HG02981 (cell line): Measurements from ENCODE around the gene OR6X1.

Experiments used
- ATAC-seq: cut with Tn5 transposase; IDR thresholded peaks from one replicate; pipeline ENCODE4 v1.9.1; 2021; ENCODE audit warnings: mild to moderate bottlenecking, moderate library complexity; ENCODE audit not compliant: unreplicated experiment

OR6X1 gene, protein sequence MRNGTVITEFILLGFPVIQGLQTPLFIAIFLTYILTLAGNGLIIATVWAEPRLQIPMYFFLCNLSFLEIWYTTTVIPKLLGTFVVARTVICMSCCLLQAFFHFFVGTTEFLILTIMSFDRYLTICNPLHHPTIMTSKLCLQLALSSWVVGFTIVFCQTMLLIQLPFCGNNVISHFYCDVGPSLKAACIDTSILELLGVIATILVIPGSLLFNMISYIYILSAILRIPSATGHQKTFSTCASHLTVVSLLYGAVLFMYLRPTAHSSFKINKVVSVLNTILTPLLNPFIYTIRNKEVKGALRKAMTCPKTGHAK

DNA sequence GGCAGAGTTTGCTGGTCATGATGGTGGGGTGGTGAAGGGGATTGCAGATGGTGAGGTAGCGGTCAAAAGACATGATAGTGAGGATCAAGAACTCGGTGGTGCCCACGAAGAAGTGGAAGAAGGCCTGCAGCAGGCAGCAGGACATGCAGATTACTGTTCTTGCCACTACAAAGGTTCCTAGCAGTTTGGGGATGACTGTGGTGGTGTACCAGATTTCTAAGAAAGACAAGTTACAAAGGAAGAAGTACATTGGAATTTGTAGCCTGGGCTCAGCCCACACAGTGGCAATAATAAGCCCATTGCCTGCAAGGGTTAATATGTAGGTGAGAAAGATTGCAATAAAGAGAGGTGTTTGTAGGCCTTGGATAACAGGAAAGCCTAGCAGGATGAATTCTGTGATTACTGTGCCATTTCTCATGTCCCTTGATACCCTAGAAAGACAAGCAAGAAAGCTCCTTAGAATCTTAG lies at the start of gene OR6X1:
Gene OR6X1, minus strand, starts transcription at position 418 of the 468 bp plus-strand sequence. Its CDS starts 0 bp downstream, at position 418.
- ATAC-seq = no peak

DNA sequence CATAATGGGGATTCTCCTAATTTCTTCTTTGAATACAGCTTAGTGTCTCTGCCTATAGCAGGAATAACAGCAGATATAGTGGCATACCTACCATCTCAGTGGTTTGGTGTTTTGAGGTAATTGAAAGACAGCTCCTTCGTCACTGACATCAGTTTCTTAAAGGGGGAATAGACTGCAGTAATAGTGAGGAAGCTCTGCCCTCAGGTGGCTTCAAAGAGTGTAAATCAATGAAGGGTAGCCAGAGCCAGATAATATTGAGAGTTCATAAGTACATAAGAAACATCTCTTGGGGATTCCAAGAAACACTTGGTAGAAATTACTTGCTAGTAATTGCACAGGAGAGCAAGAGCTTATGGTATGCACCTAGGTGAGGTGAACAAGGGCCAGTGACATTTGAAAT lies 47.4 kb upstream of the OR6X1 start:
- no peak for ATAC-seq

DNA sequence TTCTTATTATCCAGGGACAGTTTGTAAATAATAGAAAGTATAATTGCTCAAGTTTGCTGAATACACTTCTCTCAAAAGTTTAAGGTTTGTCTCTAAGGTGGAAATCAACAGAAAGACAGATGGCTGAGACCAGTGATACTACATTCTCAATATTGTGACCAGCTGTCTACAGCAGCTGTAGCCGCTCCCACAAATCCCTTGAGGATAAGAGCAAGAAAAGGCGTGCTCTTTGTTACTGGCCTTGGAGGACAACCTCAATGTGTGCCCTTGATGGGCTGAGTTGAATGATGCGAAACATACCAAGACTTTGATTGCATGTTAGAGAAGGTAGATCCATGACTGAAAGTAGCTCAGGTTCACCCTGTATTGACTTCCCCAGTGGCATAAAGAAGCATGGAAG lies 45.7 kb upstream of the OR6X1 start:
- ATAC-seq = no peak

DNA sequence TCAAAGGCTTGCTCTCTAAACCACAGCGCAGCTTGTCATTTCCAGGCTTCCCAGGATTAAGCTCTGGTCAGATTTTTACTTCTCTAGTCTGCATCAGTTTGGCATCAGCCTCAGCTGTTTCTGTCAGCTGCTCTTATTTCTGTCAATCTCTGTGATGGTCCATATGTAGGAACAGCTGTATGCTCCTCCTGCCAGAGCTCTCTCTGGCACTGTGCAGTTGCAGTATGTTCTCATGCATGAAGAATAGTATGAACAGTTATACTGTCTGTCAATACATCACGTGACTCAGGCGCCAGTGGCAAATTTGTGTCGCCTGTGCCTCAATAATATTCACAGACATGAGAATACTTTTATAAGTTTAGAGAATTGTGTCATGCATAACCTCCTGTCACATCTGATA lies 45.1 kb upstream of the OR6X1 start:
- ATAC-seq = no peak

DNA sequence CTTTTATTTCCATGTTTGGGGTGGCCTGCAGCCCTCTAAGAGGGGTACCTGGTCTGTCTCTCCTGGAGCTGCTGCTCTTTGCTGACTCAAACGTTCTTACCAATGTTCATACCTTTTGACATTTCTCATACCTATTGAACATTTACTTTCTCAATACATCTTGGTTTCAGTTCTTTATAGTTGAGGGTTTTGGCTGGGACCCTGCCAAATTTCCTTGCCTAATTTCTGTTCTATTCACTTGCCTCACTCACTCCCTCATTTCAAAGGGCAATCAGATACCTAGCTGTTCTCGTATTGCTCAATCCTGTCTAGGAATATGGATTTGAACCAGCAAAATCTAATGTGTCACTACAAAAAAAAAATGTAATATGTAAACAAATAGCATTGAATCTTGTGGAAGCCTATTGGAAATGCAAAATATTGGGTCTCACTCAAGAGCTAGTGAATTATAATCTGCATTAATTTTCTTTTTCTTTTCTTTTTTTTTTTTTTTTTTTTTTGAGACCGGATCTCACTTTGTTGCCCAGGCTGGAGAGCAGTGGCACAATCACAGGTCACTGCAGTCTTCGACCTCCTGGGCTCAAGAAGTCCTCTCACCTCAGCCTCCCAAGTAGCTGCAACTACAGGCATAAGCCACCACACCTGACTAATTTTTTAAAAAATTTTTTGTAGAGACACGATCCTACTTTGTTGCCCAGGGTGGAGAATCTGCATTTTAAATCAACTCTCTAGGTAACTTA lies 44.4 kb upstream of the OR6X1 start:
- no peak for ATAC-seq

DNA sequence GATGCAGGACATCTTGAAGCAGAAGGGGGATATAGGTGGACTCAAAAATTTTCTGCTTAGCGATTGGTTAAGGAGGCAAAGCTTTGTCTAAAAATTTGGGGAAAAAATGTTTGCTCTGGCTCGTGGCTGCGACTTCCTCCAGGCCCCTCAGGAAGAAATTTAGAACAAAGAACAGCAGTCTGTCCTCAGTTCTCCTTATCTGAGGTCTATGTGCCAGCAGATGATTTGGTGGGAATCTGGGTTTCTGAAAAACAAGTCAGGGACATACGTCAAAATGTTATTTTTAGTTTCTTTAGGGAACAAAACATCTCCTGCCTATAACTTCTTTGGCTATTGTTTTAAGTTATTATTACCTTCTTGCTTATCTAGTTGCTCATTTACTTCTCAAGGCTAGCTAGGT lies 43.8 kb upstream of the OR6X1 start:
- no peak for ATAC-seq

DNA sequence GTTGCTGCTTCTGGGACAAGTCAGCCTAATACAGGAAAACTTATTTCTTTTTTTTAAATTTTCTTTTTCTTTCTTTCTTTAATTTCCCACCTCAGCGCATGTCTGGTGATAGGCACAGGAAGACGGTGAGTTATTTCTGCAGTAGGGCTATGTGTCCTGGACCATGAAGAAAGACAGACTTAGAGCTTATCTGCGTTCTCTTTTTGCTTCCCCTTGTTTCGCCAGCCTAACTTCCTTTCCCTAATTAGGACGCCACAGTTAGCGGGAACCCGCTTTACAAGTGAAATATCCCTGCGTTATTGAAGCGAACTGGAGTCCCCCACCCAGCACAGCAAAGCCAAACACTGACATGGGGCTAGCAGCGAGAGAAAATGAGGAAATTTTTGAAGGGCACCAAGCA lies 43.2 kb upstream of the OR6X1 start:
- no peak for ATAC-seq

DNA sequence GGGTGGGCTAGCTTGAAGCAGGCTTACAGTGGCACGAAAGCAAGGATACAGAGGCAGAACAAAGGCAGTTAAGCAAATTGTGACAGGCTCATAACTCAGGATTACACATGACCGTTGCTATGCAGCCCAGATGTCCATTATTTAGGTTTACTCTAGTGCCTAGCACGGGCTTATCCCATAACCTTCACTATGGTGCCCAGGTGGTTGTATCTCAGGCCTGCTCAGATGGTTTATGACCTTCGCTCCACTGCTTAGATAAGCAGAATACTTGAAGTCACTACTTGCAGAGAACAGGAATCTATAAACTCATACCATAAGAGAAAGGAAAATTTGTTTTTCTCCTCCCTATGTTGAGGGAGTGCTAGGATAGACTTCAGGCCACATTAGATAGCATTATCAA lies 42.8 kb upstream of the OR6X1 start:
- no peak for ATAC-seq

DNA sequence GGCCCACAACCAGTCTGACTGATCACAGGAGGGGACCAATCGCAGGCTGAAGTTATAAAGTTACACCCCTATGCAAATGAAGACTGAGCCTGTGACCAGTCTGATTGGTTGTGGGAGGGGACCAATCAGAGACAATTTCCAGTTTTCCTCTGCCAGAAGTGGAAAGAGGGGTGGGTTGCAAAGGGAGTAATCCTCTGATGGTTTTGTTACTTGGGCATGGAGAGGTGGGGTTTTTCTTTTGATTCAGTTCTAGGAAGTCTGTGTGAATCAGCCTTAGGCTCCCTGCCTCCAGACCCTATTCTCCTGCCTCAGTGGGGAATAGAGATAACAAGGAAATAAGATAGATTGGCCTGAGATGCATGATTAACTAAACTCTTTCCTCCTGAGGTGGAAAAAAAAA lies 41.9 kb upstream of the OR6X1 start:
- ATAC-seq = no peak

DNA sequence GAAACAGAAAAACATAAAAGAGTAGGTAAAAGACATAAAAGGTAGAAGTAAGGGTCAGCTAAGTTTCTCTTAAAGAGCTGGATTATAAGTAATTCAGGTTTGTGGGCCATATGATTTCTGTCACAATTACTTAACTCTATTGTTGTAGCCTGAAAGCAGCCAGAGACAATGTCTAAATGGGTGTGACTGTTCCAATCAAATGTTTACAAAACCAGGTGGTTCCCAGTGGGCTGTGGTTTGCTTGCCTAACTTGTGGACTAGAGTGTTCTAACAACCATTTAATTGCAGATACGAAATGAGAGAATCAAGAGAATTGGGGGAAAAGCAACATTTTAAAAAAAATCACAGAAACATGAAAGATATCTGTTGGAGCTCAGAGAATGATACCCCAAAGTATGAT lies 29.2 kb upstream of the OR6X1 start:
- ATAC-seq = no peak

DNA sequence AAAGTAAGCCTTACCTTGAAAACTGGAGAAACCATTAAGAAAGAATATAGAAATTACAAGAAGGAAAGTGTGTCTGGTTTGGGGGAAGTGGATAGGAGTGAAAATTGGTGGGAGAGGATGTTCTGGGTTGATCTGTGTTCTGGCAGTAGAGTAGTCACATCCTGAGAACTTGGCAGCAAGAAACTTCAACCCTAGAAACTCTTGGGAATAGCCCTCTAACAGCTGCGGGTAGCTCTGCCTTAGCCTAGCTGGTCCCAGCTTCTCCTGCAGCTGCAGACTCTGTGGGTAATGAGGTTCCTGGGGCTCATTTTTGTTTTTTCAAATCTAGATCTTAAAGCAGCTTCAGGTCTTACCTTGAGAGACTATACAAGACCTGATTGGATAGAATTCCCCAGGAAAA lies 24.2 kb upstream of the OR6X1 start:
- no peak for ATAC-seq

DNA sequence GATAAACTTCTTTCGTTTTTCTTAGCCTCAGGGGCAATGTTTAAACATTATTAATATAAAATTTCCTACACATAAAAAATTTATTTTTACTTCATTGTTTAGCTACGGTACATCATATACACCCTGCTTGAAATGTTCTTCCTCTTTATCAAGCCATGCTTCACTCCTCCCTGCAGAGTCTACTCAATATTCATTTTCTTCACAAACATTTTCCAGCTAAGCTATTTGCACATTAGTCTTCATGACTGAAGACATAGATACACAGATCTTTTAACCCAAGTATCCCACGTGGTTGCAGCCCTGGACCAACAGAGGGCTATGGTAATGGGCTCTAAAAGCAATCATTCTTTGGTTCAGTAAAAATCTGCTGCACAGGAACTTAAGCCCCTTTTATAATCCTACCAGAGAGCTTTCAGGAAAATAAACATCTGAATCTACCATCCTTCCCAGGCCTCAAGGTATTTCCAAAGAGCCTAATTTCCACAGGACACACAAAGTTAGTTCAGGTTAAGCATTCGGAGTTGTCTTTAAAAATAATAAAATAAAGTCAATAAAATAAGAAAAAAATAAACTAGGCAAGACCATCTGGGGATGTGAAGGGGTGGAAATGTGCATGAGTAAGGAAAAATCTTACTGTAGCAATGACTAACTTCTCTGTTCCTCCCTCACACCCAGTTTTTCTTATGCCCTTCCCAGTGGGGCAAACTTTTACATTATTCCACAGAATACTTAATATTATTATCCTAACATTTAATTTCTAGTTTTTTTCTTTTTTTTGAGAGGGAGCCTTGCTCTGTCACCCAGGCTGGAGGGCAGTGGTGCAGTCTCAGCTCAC lies 21.6 kb upstream of the OR6X1 start:
- no peak for ATAC-seq

DNA sequence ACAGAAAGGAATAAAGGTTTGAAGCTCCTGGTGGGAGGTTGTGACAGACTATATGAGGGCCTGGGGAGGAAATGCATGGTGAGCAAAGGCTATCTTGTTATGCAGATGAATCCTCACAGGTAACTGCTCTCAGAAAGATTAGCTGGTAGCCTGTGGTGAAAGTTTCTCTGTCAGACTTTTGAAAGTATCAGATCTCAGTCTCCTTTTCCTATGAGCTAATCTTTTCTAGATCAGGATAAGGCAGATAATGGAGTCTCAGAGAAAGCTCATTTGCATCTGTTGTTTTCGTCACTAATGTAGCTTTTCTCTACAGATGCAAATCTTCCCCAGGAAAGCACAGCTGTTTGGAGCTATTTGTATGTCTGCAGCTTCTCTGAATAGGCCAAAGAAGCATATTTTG lies 21.0 kb upstream of the OR6X1 start:
- no peak for ATAC-seq

DNA sequence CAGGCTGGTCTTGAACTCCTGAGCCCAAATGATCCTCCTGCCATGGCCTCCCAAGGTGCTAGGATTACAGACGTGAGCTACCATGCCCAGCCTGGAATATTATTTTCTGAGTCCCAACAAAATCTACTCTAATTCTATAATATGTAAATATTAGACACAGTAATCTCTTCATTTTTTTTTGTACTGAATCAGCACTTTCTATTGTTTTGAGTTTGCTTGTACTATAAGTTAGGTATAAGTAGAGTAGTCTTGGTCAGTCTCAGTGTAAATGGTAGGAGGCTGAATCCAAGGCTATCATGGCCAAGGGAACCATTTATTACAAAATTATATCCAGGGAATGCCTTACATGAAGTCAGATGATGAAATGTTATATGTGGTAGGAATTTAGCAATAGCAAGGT lies 19.6 kb upstream of the OR6X1 start:
- ATAC-seq = no peak

DNA sequence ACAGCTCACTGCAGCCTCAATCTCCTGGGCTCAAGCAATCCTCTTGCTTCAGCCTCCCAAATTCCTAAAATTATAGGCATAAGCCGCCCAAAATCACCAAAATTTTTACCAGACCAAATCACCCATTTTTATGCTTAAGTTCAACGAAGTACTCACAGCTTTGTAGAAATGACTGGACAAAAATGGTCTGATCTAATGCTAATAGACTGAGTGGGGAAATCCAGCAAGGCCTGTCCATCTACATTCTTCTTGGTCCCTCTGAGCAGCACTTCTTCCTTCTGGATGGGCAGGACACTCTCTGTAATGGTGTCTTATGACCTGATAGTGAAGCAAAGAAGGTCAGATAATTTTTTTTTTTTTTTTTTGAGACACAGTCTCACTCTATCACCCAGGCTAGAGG lies 18.7 kb upstream of the OR6X1 start:
- no peak for ATAC-seq

DNA sequence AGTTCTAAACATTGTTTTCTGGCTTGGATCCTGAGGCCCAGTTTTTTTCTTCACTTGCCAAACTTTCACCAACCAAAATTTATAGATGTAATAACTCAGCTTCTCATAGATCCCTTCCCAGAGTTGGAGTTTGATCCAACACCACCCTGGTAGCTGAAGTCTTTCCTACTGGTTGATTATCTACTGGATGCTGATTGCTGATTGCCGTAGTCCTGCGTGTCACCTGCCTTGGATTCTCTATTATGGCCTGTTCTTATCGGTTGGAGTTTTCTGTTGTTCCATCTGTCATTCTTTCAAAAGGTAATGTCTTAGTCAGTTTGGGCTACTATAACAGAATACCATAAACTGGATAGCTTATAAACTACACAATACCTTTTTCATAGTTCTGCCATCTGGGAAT lies 17.3 kb upstream of the OR6X1 start:
- no peak for ATAC-seq

DNA sequence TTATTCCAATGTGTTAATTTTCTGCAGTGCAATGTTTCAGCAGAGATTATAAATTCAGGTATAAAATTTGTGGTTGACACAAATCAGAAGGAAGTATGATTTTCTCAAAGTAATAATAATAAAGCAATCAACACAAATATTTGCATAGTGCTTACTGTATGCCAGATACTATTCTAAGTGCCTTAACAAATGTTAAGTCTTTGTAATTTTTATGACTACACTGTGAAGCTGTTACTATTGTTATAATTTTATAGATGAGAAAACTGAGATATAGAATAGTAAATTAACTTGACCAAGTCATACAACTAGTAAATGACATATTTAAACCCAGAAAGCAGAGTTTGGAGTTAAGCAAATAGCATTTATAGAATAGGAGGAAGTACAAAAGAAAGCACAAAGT lies 16.4 kb upstream of the OR6X1 start:
- no peak for ATAC-seq

DNA sequence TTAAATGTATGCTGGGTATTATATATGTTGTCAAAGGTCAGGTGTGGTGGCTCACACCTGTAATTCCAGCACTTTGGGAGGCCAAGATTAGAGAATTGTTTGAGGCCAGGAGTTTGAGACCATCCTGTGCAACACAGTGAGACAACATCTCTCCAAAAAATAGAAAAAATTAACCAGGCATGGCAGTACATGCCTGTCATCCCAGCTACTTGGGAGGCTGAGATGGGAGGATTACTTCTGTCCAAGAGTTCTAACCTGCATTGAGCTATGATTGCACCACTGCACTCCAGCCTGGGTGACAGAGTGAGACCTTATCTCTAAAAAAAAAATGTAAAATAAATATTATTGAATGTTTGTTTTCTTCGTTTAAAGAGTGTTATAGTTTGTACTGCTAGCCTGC lies 11.3 kb upstream of the OR6X1 start:
- ATAC-seq = no peak

DNA sequence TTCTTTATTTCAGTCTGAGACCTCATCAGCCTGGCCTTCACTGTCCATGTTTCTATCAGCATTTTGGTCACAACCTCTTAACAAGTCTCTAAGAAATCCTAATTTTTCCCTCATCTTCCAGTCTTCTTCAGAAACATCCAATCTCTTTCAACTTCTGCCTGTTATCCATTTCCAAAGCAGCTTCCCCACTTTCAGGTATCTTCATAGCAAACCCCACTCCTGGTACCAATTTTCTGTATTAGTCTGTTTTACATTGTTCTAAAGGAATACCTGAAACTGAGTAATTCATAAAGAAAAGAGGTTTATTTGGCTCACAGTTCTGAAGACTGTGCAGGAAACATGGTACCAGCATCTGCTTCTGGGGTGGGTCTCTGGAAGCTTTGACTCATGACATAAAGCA lies 8.1 kb upstream of the OR6X1 start:
- ATAC-seq = no peak

DNA sequence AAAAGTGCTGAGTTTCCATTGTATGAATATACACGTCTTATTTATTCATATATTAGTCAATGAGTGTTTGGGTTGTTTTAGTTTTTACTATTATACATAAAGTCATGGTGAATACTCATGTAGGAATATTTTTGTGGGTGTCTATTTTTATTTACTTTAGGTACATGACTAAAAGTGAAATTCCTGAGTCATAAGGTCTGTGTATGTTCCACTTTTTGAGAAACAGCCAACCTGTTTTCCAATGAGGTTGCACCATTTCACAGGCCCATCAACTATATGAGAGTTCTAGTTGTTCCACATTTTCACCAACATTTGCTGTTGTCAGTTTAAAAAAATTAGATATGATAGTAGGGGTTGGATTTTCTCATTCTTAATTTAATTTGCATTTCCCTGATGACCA lies 6.6 kb upstream of the OR6X1 start:
- ATAC-seq = peak; percentile 67

DNA sequence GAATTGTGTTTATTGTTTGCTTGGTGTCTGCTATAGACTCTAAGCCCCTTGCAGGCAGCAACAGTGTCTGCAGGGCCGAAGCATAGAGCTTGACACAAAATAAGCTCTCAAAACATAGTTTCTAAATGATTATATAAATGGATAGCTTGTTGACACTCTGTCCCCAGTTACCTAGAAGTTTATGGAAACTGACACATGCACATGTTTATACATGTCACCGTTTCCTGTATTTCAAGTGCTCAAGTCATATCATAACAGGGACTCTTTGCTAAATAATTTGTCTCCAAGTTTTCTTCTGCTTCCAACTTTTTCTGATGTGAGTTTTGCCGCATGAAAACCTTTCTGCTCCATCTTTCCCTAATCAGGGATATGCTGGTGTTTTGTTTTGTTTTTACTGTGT lies 3.7 kb upstream of the OR6X1 start:
- no peak for ATAC-seq

DNA sequence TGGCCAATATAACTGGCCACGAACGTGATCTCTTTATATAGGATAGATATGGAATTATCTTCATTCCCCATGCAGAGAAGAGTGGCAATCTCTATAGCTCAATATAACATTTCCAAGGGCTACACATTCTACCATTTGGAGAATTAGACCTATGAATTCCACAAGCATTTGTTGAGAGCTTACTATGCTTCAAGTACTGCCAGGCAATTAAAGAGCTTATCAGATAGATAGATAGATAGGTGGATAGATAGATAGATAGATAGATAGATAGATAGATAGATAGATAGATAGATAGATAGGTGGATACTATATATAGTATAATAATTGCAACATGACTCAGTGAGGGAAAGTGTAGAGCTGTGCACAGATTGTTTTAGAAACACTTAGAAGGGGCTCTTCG lies 1.5 kb upstream of the OR6X1 start:
- no peak for ATAC-seq
